Caco-2 (cell line): ENCODE data around the gene RERE. TPM values are rescaled to one million over a fixed set of nuclear protein-coding genes. Genes with fewer than 3 reads are reported as not detected.
A peak's percentile ranks its signal among the peaks of the same experiment; 100 is the strongest.

Source experiments
- BruUV-seq: library from RNA; stranded (reverse); fragments of 400-500 nt; replicated peaks from 2 replicates; lab custom pipeline; 2021; lab: Mats Ljungman, UMichigan
- CTCF ChIA-PET: fragments of 300-600 bp; sonication (Branson Sonifier 250); formaldehyde crosslinking; loops from one replicate; lab custom pipeline; 2022; ENCODE audit warnings: antibody characterized with exemption; lab: Charles Lee
- POLR2A ChIA-PET: fragments of 300-600 bp; sonication (Branson Sonifier 250); formaldehyde crosslinking; loops from one replicate; lab custom pipeline; 2022; ENCODE audit warnings: antibody characterized with exemption; lab: Charles Lee
- DNase-seq, 2 experiments: peaks; one replicate each; pipeline versions ENCODE4 v3.0.0 to v3.0.0-alpha.2; 2020 to 2022
- H3K27me3 ChIP-seq: replicated peaks from 2 replicates; pipeline ENCODE4 v1.6.0; 2011; ENCODE audit warnings: low read length; ENCODE audit not compliant: control insufficient read depth, insufficient read depth
- H3K36me3 ChIP-seq: 2 replicates; pipeline ENCODE4 v1.5.1; 2011; ENCODE audit warnings: low read length; ENCODE audit not compliant: control insufficient read depth, insufficient read depth
- H3K4me1 ChIP-seq: fragments of 250-450 bp; sonication (Bioruptor Pico); 2 replicates; pipeline ENCODE4 v1.5.1; 2020; ENCODE audit warnings: mild to moderate bottlenecking
- H3K4me3 ChIP-seq: 2 replicates; pipeline ENCODE4 v1.5.1; 2011; ENCODE audit warnings: low read depth, mild to moderate bottlenecking, control low read depth, low read length
- H3K9me3 ChIP-seq: fragments of 250-450 bp; sonication (Bioruptor Pico); 2 replicates; pipeline ENCODE4 v1.5.1; 2020; ENCODE audit warnings: mild to moderate bottlenecking, moderate library complexity
- H3K27ac Mint-ChIP-seq: one replicate; pipeline ENCODE4 v1.8.0; 2022; ENCODE audit warnings: mixed read lengths; ENCODE audit not compliant: unreplicated experiment
- H3K27me3 Mint-ChIP-seq: one replicate; pipeline ENCODE4 v1.8.0; 2022; ENCODE audit warnings: mixed read lengths; ENCODE audit not compliant: insufficient read depth, unreplicated experiment
- H3K36me3 Mint-ChIP-seq: one replicate; pipeline ENCODE4 v1.8.0; 2022; ENCODE audit warnings: mild to moderate bottlenecking, mixed read lengths; ENCODE audit not compliant: insufficient read depth, unreplicated experiment
- H3K4me1 Mint-ChIP-seq: one replicate; pipeline ENCODE4 v1.8.0; 2022; ENCODE audit warnings: low read depth, mixed read lengths; ENCODE audit not compliant: unreplicated experiment
- H3K4me3 Mint-ChIP-seq: one replicate; pipeline ENCODE4 v1.8.0; 2022; ENCODE audit warnings: mild to moderate bottlenecking, moderate library complexity, mixed read lengths; ENCODE audit not compliant: unreplicated experiment
- H3K9me3 Mint-ChIP-seq: one replicate; pipeline ENCODE4 v1.8.0; 2022; ENCODE audit warnings: mixed read lengths; ENCODE audit not compliant: unreplicated experiment
- intact Hi-C: fragments of 100-400 bp; cut with micrococcal nuclease; formaldehyde crosslinking; loops from one replicate; pipeline ENCODE4 v1.10.0; 2022; ENCODE audit not compliant: unreplicated experiment
- total RNA-seq: library from RNA; stranded (reverse); gene quantifications from 2 replicates; pipeline ENCODE4 v1.2.3, GENCODE V29; 2022
- TF ChIP-seq, protein P1 (sequence below), 2 experiments: fragments of 200-600 bp in 1 of 2; IDR thresholded peaks; 1 replicate in 1 of 2; 2 replicates in 1 of 2; pipeline versions ENCODE4 v1.5.1 to v1.8.0; 2011 to 2022; ENCODE audit warnings: antibody characterized with exemption in 1 of 2, control low read depth in 1 of 2, inconsistent platforms in 1 of 2, low read depth in 1 of 2, low read length in 1 of 2, mild to moderate bottlenecking in 1 of 2, moderate library complexity in 1 of 2; ENCODE audit not compliant: insufficient read depth in 1 of 2, severe bottlenecking in 1 of 2, unreplicated experiment in 1 of 2

RERE gene
- total RNA-seq, 1 experiment from 2014 or later = 85.2 TPM

DNA sequence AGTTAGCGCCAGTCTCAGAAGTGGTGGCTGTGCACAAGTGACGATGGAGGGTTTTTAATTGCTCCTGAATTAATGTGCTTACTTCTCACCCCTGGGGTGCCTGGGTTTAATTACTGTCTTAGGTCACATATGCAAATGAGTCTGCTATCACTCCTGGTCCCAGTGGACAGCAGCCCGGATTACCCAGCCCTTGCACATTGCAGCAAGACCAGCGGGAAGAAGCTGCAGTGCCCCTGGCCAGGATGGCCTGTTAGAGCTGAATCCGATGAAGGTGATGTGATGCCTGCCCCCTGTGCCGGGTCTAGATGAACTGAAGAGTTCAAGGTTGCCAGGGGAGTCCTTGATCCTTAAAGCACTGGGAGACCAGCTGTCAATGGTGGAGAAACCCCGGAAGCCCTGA lies 36.8 kb upstream of the RERE start:
- Histone ChIP-seq H3K36me3 (peaks cover 1% of the 10 kb centered on the region; the same call in 1 of the 2 replicates), H3K27me3 (no peaks in the 10 kb centered on the region), H3K4me1 (peaks cover 17% of the 10 kb centered on the region), H3K4me3 (no peak overlapping the region), H3K9me3 (no peaks in the 10 kb centered on the region)
- Mint-ChIP-seq H3K4me1 (no peaks in the 10 kb centered on the region), H3K27ac (no peak overlapping the region), H3K4me3 (no peak overlapping the region), H3K27me3 (no peaks in the 10 kb centered on the region), H3K36me3 (peaks cover 28% of the 10 kb centered on the region), H3K9me3 (no peaks in the 10 kb centered on the region)
- TF ChIP-seq, protein P1, sequence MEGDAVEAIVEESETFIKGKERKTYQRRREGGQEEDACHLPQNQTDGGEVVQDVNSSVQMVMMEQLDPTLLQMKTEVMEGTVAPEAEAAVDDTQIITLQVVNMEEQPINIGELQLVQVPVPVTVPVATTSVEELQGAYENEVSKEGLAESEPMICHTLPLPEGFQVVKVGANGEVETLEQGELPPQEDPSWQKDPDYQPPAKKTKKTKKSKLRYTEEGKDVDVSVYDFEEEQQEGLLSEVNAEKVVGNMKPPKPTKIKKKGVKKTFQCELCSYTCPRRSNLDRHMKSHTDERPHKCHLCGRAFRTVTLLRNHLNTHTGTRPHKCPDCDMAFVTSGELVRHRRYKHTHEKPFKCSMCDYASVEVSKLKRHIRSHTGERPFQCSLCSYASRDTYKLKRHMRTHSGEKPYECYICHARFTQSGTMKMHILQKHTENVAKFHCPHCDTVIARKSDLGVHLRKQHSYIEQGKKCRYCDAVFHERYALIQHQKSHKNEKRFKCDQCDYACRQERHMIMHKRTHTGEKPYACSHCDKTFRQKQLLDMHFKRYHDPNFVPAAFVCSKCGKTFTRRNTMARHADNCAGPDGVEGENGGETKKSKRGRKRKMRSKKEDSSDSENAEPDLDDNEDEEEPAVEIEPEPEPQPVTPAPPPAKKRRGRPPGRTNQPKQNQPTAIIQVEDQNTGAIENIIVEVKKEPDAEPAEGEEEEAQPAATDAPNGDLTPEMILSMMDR (IDR thresholded peaks at IDR 0.05; ENCODE audit: insufficient read depth in 1 of 2, low read depth in 1 of 2, low read length in 1 of 2, severe bottlenecking in 1 of 2, unreplicated experiment in 1 of 2) = no peak
- ChIA-PET POLR2A (no interaction called here), CTCF (no interaction called here)
- intact Hi-C loops = no loop called here
- DNase-seq = no peak
- BruUV-seq = no TSS peak

DNA sequence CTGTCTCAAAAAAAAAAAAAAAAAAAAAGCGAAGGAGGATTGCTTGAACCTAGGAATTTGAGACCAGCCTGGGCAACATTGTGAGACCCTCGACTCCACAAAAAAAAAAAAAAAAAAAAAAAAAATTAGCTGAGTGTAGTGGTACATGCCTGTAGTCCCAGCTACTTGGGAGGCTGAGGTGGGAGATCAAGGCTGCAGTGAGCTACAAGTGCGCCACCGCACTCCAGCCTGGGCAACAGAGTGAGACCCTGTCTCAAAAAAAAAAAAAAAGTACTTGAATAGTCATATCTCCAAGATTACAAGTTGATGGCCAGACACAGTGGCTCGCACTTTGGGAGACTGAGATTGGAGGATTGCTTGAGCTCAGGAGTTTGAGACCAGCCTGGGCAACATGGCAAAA lies 33.6 kb upstream of the RERE start:
- Mint-ChIP-seq H3K27me3 (no peaks in the 10 kb centered on the region), H3K27ac (no peak overlapping the region), H3K4me3 (no peak overlapping the region), H3K4me1 (no peaks in the 10 kb centered on the region), H3K9me3 (no peaks in the 10 kb centered on the region), H3K36me3 (no peaks in the 10 kb centered on the region)
- ChIA-PET CTCF (interaction anchor here (0.6 kb wide), 1 partner anchor 124 kb away, joined by 3 read pairs; no protein-coding TSS in a partner anchor), POLR2A (no interaction called here)
- intact Hi-C loops = no loop called here
- TF ChIP-seq, protein P1 (IDR thresholded peaks at IDR 0.05; ENCODE audit: insufficient read depth in 1 of 2, low read depth in 1 of 2, low read length in 1 of 2, severe bottlenecking in 1 of 2, unreplicated experiment in 1 of 2) = no peak
- Histone ChIP-seq H3K4me1 (no peaks in the 10 kb centered on the region; the same call in 1 of the 2 replicates), H3K27me3 (no peaks in the 10 kb centered on the region), H3K4me3 (no peak overlapping the region), H3K36me3 (no peaks in the 10 kb centered on the region), H3K9me3 (no peaks in the 10 kb centered on the region)
- DNase-seq = no peak
- no TSS peak for BruUV-seq

- H3K27me3 Mint-ChIP-seq = no peaks in the 10 kb centered on the region
- DNase-seq = peak; percentile 72 to 88
- H3K36me3 Mint-ChIP-seq = no peaks in the 10 kb centered on the region
- H3K9me3 Mint-ChIP-seq = no peaks in the 10 kb centered on the region
- no peak overlapping the region for H3K4me3 Mint-ChIP-seq
- H3K4me1 ChIP-seq = no peaks in the 10 kb centered on the region; the same call in 1 of the 2 replicates
- no peaks in the 10 kb centered on the region for H3K36me3 ChIP-seq
- no peaks in the 10 kb centered on the region for H3K27me3 ChIP-seq
- TF ChIP-seq, protein P1 (IDR thresholded peaks at IDR 0.05; ENCODE audit: insufficient read depth in 1 of 2, low read depth in 1 of 2, low read length in 1 of 2, severe bottlenecking in 1 of 2, unreplicated experiment in 1 of 2) = peak; percentile 85 to 92
- H3K9me3 ChIP-seq = no peaks in the 10 kb centered on the region
- POLR2A ChIA-PET = interaction anchor here (0.5 kb wide), 1 partner anchor 328 kb away, joined by 5 read pairs; no protein-coding TSS in a partner anchor
- no TSS peak for BruUV-seq
- H3K27ac Mint-ChIP-seq = no peak overlapping the region
- no peak overlapping the region for H3K4me3 ChIP-seq
- CTCF ChIA-PET = interaction anchor here (0.5 to 2.5 kb wide), 29 partner anchors 9 to 440 kb away, joined by 3 to 31 read pairs (median 3); partner anchors contain the start of gene RERE
- H3K4me1 Mint-ChIP-seq = no peaks in the 10 kb centered on the region
- intact Hi-C loops = loop anchor here (2.0 to 10.0 kb wide), 3 partner anchors 57 to 288 kb away; no protein-coding TSS in a partner anchor
Measured at GRCh38 chr1:8848663-8849386, 31.4 kb upstream of the RERE start.
